Activated CD8-positive, alpha-beta T cell treated with anti-CD3 and anti-CD28 coated beads for 36 hours (primary cell): Measurements from ENCODE around the gene MAPKAPK2. TPM values are rescaled to one million over a fixed set of nuclear protein-coding genes. Genes with fewer than 3 reads are reported as not detected.

Experiments used
- ATAC-seq: fragments of 200-7000 bp; cut with Tn5 transposase; one replicate; pipeline ENCODE4 v1.10.0; 2021; ENCODE audit warnings: mild to moderate bottlenecking, moderate library complexity
- CTCF ChIA-PET: fragments of 350-600 bp; sonication (Branson Sonifier 250); formaldehyde crosslinking; loops from one replicate; lab custom pipeline; 2021; ENCODE audit warnings: antibody characterized with exemption; lab: Charles Lee
- POLR2A ChIA-PET: fragments of 350-600 bp; sonication (Branson Sonifier 250); formaldehyde crosslinking; loops from one replicate; lab custom pipeline; 2021; ENCODE audit warnings: antibody characterized with exemption; lab: Charles Lee
- DNase-seq: peaks from one replicate; pipeline ENCODE4 v3.0.0-alpha.2; 2020
- H3K27ac Mint-ChIP-seq: one replicate; pipeline ENCODE4 v1.8.0; 2021; ENCODE audit warnings: mild to moderate bottlenecking, mixed read lengths
- H3K27me3 Mint-ChIP-seq: one replicate; pipeline ENCODE4 v1.8.0; 2021; ENCODE audit warnings: mixed read lengths
- H3K36me3 Mint-ChIP-seq: one replicate; pipeline ENCODE4 v1.8.0; 2021; ENCODE audit warnings: low read depth, mixed read lengths
- H3K4me1 Mint-ChIP-seq: one replicate; pipeline ENCODE4 v1.8.0; 2021; ENCODE audit warnings: low read depth, mixed read lengths
- H3K4me3 Mint-ChIP-seq: one replicate; pipeline ENCODE4 v1.8.0; 2021; ENCODE audit warnings: mild to moderate bottlenecking, moderate library complexity, mixed read lengths
- H3K9me3 Mint-ChIP-seq: one replicate; pipeline ENCODE4 v1.8.0; 2021; ENCODE audit warnings: mixed read lengths
- intact Hi-C: fragments of 100-400 bp; cut with micrococcal nuclease; formaldehyde crosslinking; loops from one replicate; pipeline ENCODE4 v1.10.0; 2022
- total RNA-seq, 2 experiments: library from RNA; stranded (reverse); gene quantifications; one replicate each; pipeline ENCODE4 v1.2.3, GENCODE V29; 2021
- TF ChIP-seq, protein P1 (sequence below): fragments of 200-600 bp; IDR thresholded peaks from one replicate; pipeline ENCODE4 v1.8.0; 2022; ENCODE audit warnings: antibody characterized with exemption, mild to moderate bottlenecking

MAPKAPK2 gene
- total RNA-seq, 2 experiments from 2014 or later = 50.4 to 51.4 TPM

DNA sequence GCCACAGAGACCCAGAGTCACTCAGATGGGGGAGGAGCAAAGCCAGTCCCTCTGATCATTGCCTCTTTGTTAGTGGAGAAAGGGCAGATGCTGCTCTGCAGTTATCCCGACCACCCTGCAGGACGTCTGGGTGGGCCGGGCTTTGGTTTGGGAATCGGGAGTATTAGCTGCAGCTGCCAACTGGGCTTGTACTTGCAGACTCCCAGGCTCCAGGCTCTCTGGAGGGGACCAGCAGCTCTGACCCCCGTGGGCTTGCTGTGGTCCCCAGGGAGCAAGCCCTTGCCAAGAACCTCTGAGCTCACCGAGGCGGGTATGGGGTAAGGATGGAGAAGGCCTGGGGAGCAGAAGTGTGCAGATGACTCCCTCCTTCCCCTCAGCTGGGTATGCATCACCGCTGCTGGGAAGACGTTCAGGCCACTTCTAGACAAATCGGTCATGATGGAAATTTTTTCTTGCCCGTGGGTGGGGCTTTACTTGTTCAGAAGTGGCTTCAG lies 21.6 kb downstream of the MAPKAPK2 start:
- POLR2A ChIA-PET = interaction anchor here (1.0 kb wide), 1 partner anchor 97 kb away, joined by 3 read pairs; no protein-coding TSS in a partner anchor
- no peaks in the 10 kb centered on the region for H3K9me3 Mint-ChIP-seq

DNA sequence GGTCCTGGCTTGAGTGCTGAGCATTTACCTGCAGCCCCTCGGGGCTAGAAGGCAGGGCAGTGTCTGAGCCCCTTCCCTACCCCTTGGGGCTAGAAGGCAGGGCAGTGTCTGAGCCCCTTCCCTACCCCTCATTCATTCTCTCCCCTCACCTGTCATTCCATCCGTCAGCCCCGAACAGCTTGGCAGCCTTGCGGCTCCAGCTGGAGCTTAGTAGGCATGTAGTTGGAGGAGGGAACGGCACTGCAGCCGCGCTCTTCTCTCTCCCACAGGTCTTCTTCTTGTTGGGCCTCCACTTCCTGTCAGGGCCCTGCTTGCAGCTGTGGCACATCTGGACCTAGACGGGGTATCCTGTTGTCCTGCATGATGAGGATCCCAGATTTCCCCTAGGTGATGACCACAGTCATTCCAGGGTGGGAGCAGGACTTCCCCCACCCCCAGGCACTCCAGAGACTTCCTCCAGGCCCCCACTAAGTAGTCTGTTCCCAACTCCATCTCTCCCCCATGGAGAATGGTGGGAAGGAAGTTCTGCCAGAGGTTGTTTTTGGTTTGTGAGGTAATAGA lies 22.2 kb downstream of the MAPKAPK2 start:
- no peaks in the 10 kb centered on the region for H3K9me3 Mint-ChIP-seq
- H3K4me1 Mint-ChIP-seq = peaks cover 84% of the 10 kb centered on the region
- TF ChIP-seq, protein P1, sequence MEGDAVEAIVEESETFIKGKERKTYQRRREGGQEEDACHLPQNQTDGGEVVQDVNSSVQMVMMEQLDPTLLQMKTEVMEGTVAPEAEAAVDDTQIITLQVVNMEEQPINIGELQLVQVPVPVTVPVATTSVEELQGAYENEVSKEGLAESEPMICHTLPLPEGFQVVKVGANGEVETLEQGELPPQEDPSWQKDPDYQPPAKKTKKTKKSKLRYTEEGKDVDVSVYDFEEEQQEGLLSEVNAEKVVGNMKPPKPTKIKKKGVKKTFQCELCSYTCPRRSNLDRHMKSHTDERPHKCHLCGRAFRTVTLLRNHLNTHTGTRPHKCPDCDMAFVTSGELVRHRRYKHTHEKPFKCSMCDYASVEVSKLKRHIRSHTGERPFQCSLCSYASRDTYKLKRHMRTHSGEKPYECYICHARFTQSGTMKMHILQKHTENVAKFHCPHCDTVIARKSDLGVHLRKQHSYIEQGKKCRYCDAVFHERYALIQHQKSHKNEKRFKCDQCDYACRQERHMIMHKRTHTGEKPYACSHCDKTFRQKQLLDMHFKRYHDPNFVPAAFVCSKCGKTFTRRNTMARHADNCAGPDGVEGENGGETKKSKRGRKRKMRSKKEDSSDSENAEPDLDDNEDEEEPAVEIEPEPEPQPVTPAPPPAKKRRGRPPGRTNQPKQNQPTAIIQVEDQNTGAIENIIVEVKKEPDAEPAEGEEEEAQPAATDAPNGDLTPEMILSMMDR = no peak
- DNase-seq (no peak), ATAC-seq (no peak)
- H3K27me3 Mint-ChIP-seq = no peaks in the 10 kb centered on the region
- H3K4me3 Mint-ChIP-seq = no peak overlapping the region
- H3K27ac Mint-ChIP-seq = peak overlapping the region; percentile 28
- intact Hi-C loops = no loop called here
- ChIA-PET CTCF (interaction anchor here (0.9 to 4.5 kb wide), 9 partner anchors 9 to 206 kb away, joined by 3 to 43 read pairs (median 3); no protein-coding TSS in a partner anchor), POLR2A (interaction anchor here (1.0 kb wide), 1 partner anchor 97 kb away, joined by 3 read pairs; no protein-coding TSS in a partner anchor)
- H3K36me3 Mint-ChIP-seq = no peaks in the 10 kb centered on the region

More for the DNA sequence above, 21.6 kb downstream of the MAPKAPK2 start:
- H3K36me3 Mint-ChIP-seq = no peaks in the 10 kb centered on the region
- DNase-seq (peak; percentile 84), ATAC-seq (peak; percentile 49)
- no peaks in the 10 kb centered on the region for H3K27me3 Mint-ChIP-seq
- intact Hi-C loops = no loop called here
- CTCF ChIA-PET = interaction anchor here (0.8 to 4.5 kb wide), 6 partner anchors 9 to 206 kb away, joined by 3 to 43 read pairs (median 19); no protein-coding TSS in a partner anchor
- no peak overlapping the region for H3K4me3 Mint-ChIP-seq
- TF ChIP-seq, protein P1 = no peak
- peak overlapping the region; percentile 28 for H3K27ac Mint-ChIP-seq
- H3K4me1 Mint-ChIP-seq = peaks cover 83% of the 10 kb centered on the region

GRCh38 chr1:206708058-206708457 lies 23.4 kb downstream of the MAPKAPK2 start:
- no peak overlapping the region for H3K4me3 Mint-ChIP-seq
- TF ChIP-seq, protein P1 = no peak
- intact Hi-C loops = no loop called here
- POLR2A ChIA-PET = no interaction called here
- no peak overlapping the region for H3K27ac Mint-ChIP-seq
- CTCF ChIA-PET = interaction anchor here (1.0 to 1.5 kb wide), 6 partner anchors 9 to 205 kb away, joined by 3 read pairs; no protein-coding TSS in a partner anchor
- H3K4me1 Mint-ChIP-seq = peaks cover 81% of the 10 kb centered on the region
- H3K27me3 Mint-ChIP-seq = no peaks in the 10 kb centered on the region
- DNase-seq (peak; percentile 27), ATAC-seq (no peak)
- H3K36me3 Mint-ChIP-seq = no peaks in the 10 kb centered on the region
- no peaks in the 10 kb centered on the region for H3K9me3 Mint-ChIP-seq

DNA sequence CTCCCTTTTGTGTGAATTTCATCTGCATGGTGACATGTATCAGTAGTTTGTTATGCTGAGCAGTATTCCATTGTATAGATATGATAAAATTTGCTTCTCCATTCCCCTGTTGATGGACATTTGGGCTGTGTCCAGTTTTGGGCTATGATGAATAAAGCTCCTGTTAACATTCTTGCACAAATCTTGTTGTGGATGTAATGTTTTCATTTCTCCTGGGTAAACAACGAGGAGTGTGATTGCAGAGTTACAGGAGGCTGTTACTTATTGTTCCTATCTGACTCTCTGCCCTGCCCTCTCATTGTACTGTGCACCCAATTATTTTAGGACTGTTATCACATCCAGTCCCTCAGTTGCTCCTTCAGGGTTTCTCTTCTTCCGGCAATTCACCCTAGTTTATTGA lies 24.2 kb downstream of the MAPKAPK2 start:
- POLR2A ChIA-PET = no interaction called here
- TF ChIP-seq, protein P1 = no peak
- ATAC-seq (no peak), DNase-seq (no peak)
- no peak overlapping the region for H3K27ac Mint-ChIP-seq
- H3K27me3 Mint-ChIP-seq = no peaks in the 10 kb centered on the region
- CTCF ChIA-PET = interaction anchor here (0.9 to 10.4 kb wide), 9 partner anchors 17 to 273 kb away, joined by 3 to 109 read pairs (median 6); no protein-coding TSS in a partner anchor
- H3K9me3 Mint-ChIP-seq = no peaks in the 10 kb centered on the region
- peaks cover 81% of the 10 kb centered on the region for H3K4me1 Mint-ChIP-seq
- no peaks in the 10 kb centered on the region for H3K36me3 Mint-ChIP-seq
- no peak overlapping the region for H3K4me3 Mint-ChIP-seq
- intact Hi-C loops = no loop called here

GRCh38 chr1:206709322-206709721 lies 24.6 kb downstream of the MAPKAPK2 start:
- intact Hi-C loops = no loop called here
- Mint-ChIP-seq H3K4me1 (peaks cover 81% of the 10 kb centered on the region), H3K27me3 (no peaks in the 10 kb centered on the region), H3K27ac (no peak overlapping the region), H3K36me3 (no peaks in the 10 kb centered on the region), H3K9me3 (no peaks in the 10 kb centered on the region), H3K4me3 (no peak overlapping the region)
- DNase-seq (no peak), ATAC-seq (no peak)
- ChIA-PET CTCF (interaction anchor here (0.9 to 10.4 kb wide), 9 partner anchors 17 to 273 kb away, joined by 3 to 109 read pairs (median 6); no protein-coding TSS in a partner anchor), POLR2A (no interaction called here)
- TF ChIP-seq, protein P1 = no peak
